PFSK-1 (cell line): ENCODE data around the gene C19orf47.

Source experiments
- FOXP2 ChIP-seq: optimal IDR thresholded peaks from 2 replicates; pipeline ENCODE3; 2011; ENCODE audit warnings: borderline replicate concordance, control low read depth, inconsistent platforms; ENCODE audit not compliant: insufficient read depth; ENCODE audit errors: extremely low read length, extremely low read depth
- POLR2AphosphoS5 ChIP-seq: IDR thresholded peaks from 2 replicates; pipeline ENCODE4 v1.6.1; 2012; ENCODE audit warnings: low read depth, mild to moderate bottlenecking, control low read depth, low read length, moderate library complexity
- REST ChIP-seq, 2 experiments: IDR thresholded peaks; 2 replicates each; pipeline versions ENCODE4 v1.6.1 to v1.8.0; 2011 to 2012; ENCODE audit warnings: low read depth in 2 of 2, low read length in 2 of 2, control low read depth in 1 of 2, inconsistent platforms in 1 of 2, mild to moderate bottlenecking in 1 of 2, moderate library complexity in 1 of 2; ENCODE audit not compliant: insufficient read depth in 1 of 2
- SIN3A ChIP-seq: IDR thresholded peaks from 2 replicates; pipeline ENCODE4 v1.6.1; 2012; ENCODE audit warnings: mild to moderate bottlenecking, low read length, moderate library complexity, borderline replicate concordance; ENCODE audit not compliant: insufficient read depth
- TAF1 ChIP-seq: IDR thresholded peaks from 2 replicates; pipeline ENCODE4 v1.6.1; 2012; ENCODE audit warnings: low read length, control low read depth, borderline replicate concordance; ENCODE audit not compliant: insufficient read depth

C19orf47 gene

GRCh38 chr19:40378509-40378908 is 30.3 kb upstream of the C19orf47 start:
- TF ChIP-seq SIN3A (no peak), POLR2AphosphoS5 (no peak), REST (IDR thresholded peaks at IDR 0.05; ENCODE audit: insufficient read depth in 1 of 2, low read depth in 2 of 2, low read length in 2 of 2) (no peak), FOXP2 (no peak), TAF1 (no peak)

- no peak for TF ChIP-seq TAF1
- no peak for TF ChIP-seq FOXP2
- TF ChIP-seq POLR2AphosphoS5: no peak
- no peak for TF ChIP-seq REST (IDR thresholded peaks at IDR 0.05; ENCODE audit: insufficient read depth in 1 of 2, low read depth in 2 of 2, low read length in 2 of 2)
- no peak for TF ChIP-seq SIN3A
These were observed 29.7 kb upstream of the C19orf47 start for GRCh38 chr19:40377876-40378385.

- TF ChIP-seq TAF1 (no peak), FOXP2 (no peak), POLR2AphosphoS5 (no peak), REST (IDR thresholded peaks at IDR 0.05; ENCODE audit: insufficient read depth in 1 of 2, low read depth in 2 of 2, low read length in 2 of 2) (no peak), SIN3A (no peak)
These were observed 28.2 kb upstream of the C19orf47 start for GRCh38 chr19:40376286-40376862.

GRCh38 chr19:40374084-40374483 is 25.9 kb upstream of the C19orf47 start:
- no peak for TF ChIP-seq TAF1

- no peak for TF ChIP-seq TAF1
- TF ChIP-seq REST (IDR thresholded peaks at IDR 0.05; ENCODE audit: insufficient read depth in 1 of 2, low read depth in 2 of 2, low read length in 2 of 2): no peak
- no peak for TF ChIP-seq SIN3A
- TF ChIP-seq FOXP2: no peak
- no peak for TF ChIP-seq POLR2AphosphoS5
These were observed 23.6 kb upstream of the C19orf47 start for GRCh38 chr19:40371802-40372122.
